IMR-90 (cell line): ENCODE measurements around the gene IQSEC1. TPM values are rescaled to one million over a fixed set of nuclear protein-coding genes. Genes with fewer than 3 reads are reported as not detected.

Experiments
- ATAC-seq: fragments of 200-7000 bp; cut with Tn5 transposase; 2 replicates; pipeline ENCODE4 v1.9.1; 2020; ENCODE audit warnings: low read depth, mild to moderate bottlenecking, moderate library complexity
- BruUV-seq: library from RNA; stranded (reverse); fragments of 400-500 nt; replicated peaks from 2 replicates; lab custom pipeline; 2021; lab: Mats Ljungman, UMichigan
- CTCF ChIA-PET: fragments of 300-600 bp; formaldehyde crosslinking; extraction: SDS; loops from one replicate; lab custom pipeline; 2021; ENCODE audit warnings: antibody characterized with exemption; lab: Yijun Ruan, JAX
- POLR2A ChIA-PET: fragments of 300-600 bp; sonication (Branson Sonifier 250); formaldehyde crosslinking; loops from one replicate; lab custom pipeline; 2022; ENCODE audit warnings: antibody characterized with exemption; ENCODE audit not compliant: unreplicated experiment; lab: Charles Lee
- DNase-seq: peaks from one replicate; pipeline ENCODE4 v3.0.0; 2013
- H2AFZ ChIP-seq: replicated peaks from 2 replicates; pipeline ENCODE3; 2013; ENCODE audit warnings: low read length, mild to moderate bottlenecking; ENCODE audit not compliant: poor library complexity
- H2AK5ac ChIP-seq: 2 replicates; pipeline ENCODE4 v1.6.1; 2013; ENCODE audit warnings: low read depth, low read length, inconsistent platforms
- H2AK9ac ChIP-seq: replicated peaks from 2 replicates; pipeline ENCODE3; 2013; ENCODE audit warnings: mild to moderate bottlenecking, low read depth, low read length, moderate library complexity; ENCODE audit not compliant: poor library complexity
- H2BK120ac ChIP-seq: 2 replicates; pipeline ENCODE4 v1.6.1; 2013; ENCODE audit warnings: low read depth, low read length, inconsistent platforms
- H2BK15ac ChIP-seq: 3 replicates; pipeline ENCODE4 v1.6.1; 2013; ENCODE audit warnings: low read depth, low read length, inconsistent platforms
- H2BK20ac ChIP-seq: 2 replicates; pipeline ENCODE4 v1.6.1; 2013; ENCODE audit warnings: low read depth, mild to moderate bottlenecking, inconsistent platforms, low read length, moderate library complexity
- H2BK5ac ChIP-seq: 2 replicates; pipeline ENCODE4 v1.6.1; 2013; ENCODE audit warnings: mild to moderate bottlenecking, low read depth, low read length, inconsistent platforms; ENCODE audit not compliant: poor library complexity, severe bottlenecking
- H3K14ac ChIP-seq: replicated peaks from 2 replicates; pipeline ENCODE4 v1.6.1; 2013; ENCODE audit warnings: low read depth, low read length, inconsistent platforms
- H3K18ac ChIP-seq: 2 replicates; pipeline ENCODE4 v1.6.1; 2013; ENCODE audit warnings: low read depth, low read length, control low read depth
- H3K23ac ChIP-seq: 2 replicates; pipeline ENCODE4 v1.6.1; 2013; ENCODE audit warnings: low read depth, low read length, inconsistent platforms
- H3K27ac ChIP-seq: 2 replicates; pipeline ENCODE4 v1.5.1; 2013; ENCODE audit warnings: mild to moderate bottlenecking, control low read depth, low read length; ENCODE audit not compliant: insufficient read depth
- H3K27me3 ChIP-seq: 2 replicates; pipeline ENCODE4 v1.6.1; 2013; ENCODE audit warnings: low read length; ENCODE audit not compliant: control insufficient read depth, insufficient read depth
- H3K36me3 ChIP-seq: 2 replicates; pipeline ENCODE4 v1.6.1; 2013; ENCODE audit warnings: low read length, mixed read lengths; ENCODE audit not compliant: control insufficient read depth, insufficient read depth
- H3K4ac ChIP-seq: 2 replicates; pipeline ENCODE4 v1.6.1; 2013; ENCODE audit warnings: low read depth, low read length, inconsistent platforms
- H3K4me1 ChIP-seq: 2 replicates; pipeline ENCODE4 v1.6.1; 2013; ENCODE audit warnings: low read length, mixed read lengths; ENCODE audit not compliant: control insufficient read depth, insufficient read depth
- H3K4me2 ChIP-seq: 2 replicates; pipeline ENCODE4 v1.6.1; 2013; ENCODE audit warnings: low read depth, mild to moderate bottlenecking, control low read depth, low read length, moderate library complexity
- H3K4me3 ChIP-seq: 2 replicates; pipeline ENCODE4 v1.5.1; 2013; ENCODE audit warnings: low read depth, mild to moderate bottlenecking, control low read depth, low read length, moderate library complexity; ENCODE audit not compliant: insufficient read depth
- H3K56ac ChIP-seq: 2 replicates; pipeline ENCODE4 v1.6.1; 2013; ENCODE audit warnings: low read length, inconsistent platforms; ENCODE audit not compliant: insufficient read depth; ENCODE audit errors: extremely low read depth
- H3K79me1 ChIP-seq, 2 experiments: 2 replicates each; pipeline ENCODE4 v1.6.1; 2013; ENCODE audit warnings: low read length in 2 of 2, inconsistent platforms in 1 of 2, low read depth in 1 of 2
- H3K9ac ChIP-seq: 2 replicates; pipeline ENCODE4 v1.6.1; 2013; ENCODE audit warnings: low read depth, low read length, control low read depth
- H3K9me1 ChIP-seq: 2 replicates; pipeline ENCODE4 v1.6.1; 2013; ENCODE audit warnings: low read length, inconsistent platforms; ENCODE audit not compliant: insufficient read depth
- H3K9me3 ChIP-seq: 2 replicates; pipeline ENCODE4 v1.6.1; 2013; ENCODE audit warnings: low read length; ENCODE audit not compliant: control insufficient read depth, insufficient read depth
- H4K20me1 ChIP-seq: 2 replicates; pipeline ENCODE4 v1.6.1; 2013; ENCODE audit warnings: low read length, inconsistent platforms; ENCODE audit not compliant: insufficient read depth
- H4K5ac ChIP-seq: 2 replicates; pipeline ENCODE4 v1.6.1; 2013; ENCODE audit warnings: mild to moderate bottlenecking, low read depth, low read length, control low read depth
- H4K8ac ChIP-seq, 2 experiments: 2 replicates each; pipeline ENCODE4 v1.6.1; 2013; ENCODE audit warnings: low read depth in 2 of 2, low read length in 2 of 2, control low read depth in 1 of 2, inconsistent platforms in 1 of 2
- H4K91ac ChIP-seq: 2 replicates; pipeline ENCODE4 v1.6.1; 2013; ENCODE audit warnings: low read depth, low read length, inconsistent platforms; ENCODE audit not compliant: insufficient read depth
- BHLHE40 ChIP-seq: fragments of 150-350 bp; IDR thresholded peaks from 2 replicates; pipeline ENCODE4 v1.6.1; 2016; ENCODE audit warnings: mild to moderate bottlenecking, low read depth, low read length
- CEBPB ChIP-seq: IDR thresholded peaks from 2 replicates; pipeline ENCODE4 v1.6.1; 2012; ENCODE audit warnings: low read depth, low read length, improper control_type of control experiment
- CHD1 ChIP-seq: IDR thresholded peaks from 2 replicates; pipeline ENCODE4 v1.6.1; 2012; ENCODE audit warnings: low read depth, low read length, improper control_type of control experiment
- CTCF ChIP-seq: conservative IDR thresholded peaks from 2 replicates; pipeline ENCODE4 v1.5.1; 2012; ENCODE audit warnings: mild to moderate bottlenecking, low read depth, low read length, improper control_type of control experiment
- ELK1 ChIP-seq: fragments of 150-350 bp; IDR thresholded peaks from 2 replicates; pipeline ENCODE4 v1.6.1; 2016; ENCODE audit warnings: low read depth, mild to moderate bottlenecking, low read length, moderate library complexity, borderline replicate concordance
- FOS ChIP-seq: fragments of 150-350 bp; IDR thresholded peaks from 2 replicates; pipeline ENCODE4 v1.6.1; 2016; ENCODE audit warnings: low read depth, low read length
- MAFK ChIP-seq: IDR thresholded peaks from 2 replicates; pipeline ENCODE4 v1.6.1; 2012; ENCODE audit warnings: low read depth, low read length, improper control_type of control experiment
- MXI1 ChIP-seq: IDR thresholded peaks from 2 replicates; pipeline ENCODE4 v1.6.1; 2012; ENCODE audit warnings: low read depth, mild to moderate bottlenecking, low read length, moderate library complexity, borderline replicate concordance
- NFE2L2 ChIP-seq: fragments of 150-350 bp; IDR thresholded peaks from 2 replicates; pipeline ENCODE4 v1.6.1; 2016; ENCODE audit warnings: low read depth, mild to moderate bottlenecking, low read length
- POLR2A ChIP-seq: IDR thresholded peaks from 2 replicates; pipeline ENCODE4 v1.6.1; 2012; ENCODE audit warnings: mild to moderate bottlenecking, low read depth, low read length
- RAD21 ChIP-seq: IDR thresholded peaks from 2 replicates; pipeline ENCODE4 v1.6.1; 2012; ENCODE audit warnings: low read length, improper control_type of control experiment
- RCOR1 ChIP-seq: IDR thresholded peaks from 2 replicates; pipeline ENCODE4 v1.6.1; 2012; ENCODE audit warnings: mild to moderate bottlenecking, low read length, improper control_type of control experiment; ENCODE audit not compliant: insufficient replicate concordance
- RFX5 ChIP-seq: IDR thresholded peaks from 2 replicates; pipeline ENCODE4 v1.8.0; 2012; ENCODE audit warnings: low read depth, mild to moderate bottlenecking, low read length, moderate library complexity
- SMC3 ChIP-seq: fragments of 150-350 bp; IDR thresholded peaks from 2 replicates; pipeline ENCODE4 v1.6.1; 2016; ENCODE audit warnings: low read depth, mild to moderate bottlenecking, antibody characterized with exemption, low read length, moderate library complexity
- USF2 ChIP-seq: fragments of 150-350 bp; IDR thresholded peaks from 2 replicates; pipeline ENCODE4 v1.6.1; 2017; ENCODE audit warnings: mild to moderate bottlenecking, antibody characterized with exemption, low read length, low read depth
- WGBS, 2 experiments: methylation state at CpG; one replicate each; pipeline versions ENCODE4 v1.1.5 to v1.1.7; 2013; ENCODE audit warnings: missing lambda C conversion rate in 2 of 2; ENCODE audit not compliant: insufficient read length in 1 of 2; ENCODE audit errors: extremely low coverage in 2 of 2; 5-methylcytosine and 5-hydroxymethylcytosine counted together
- dilution Hi-C: fragments of 300-500 bp; cut with HindIII; formaldehyde crosslinking; loops from one replicate; pipeline ENCODE4 v1.14.3; 2018; ENCODE audit warnings: low sequenced_read_pairs; ENCODE audit not compliant: unreplicated experiment
- in situ Hi-C: fragments of 300-500 bp; cut with MboI; formaldehyde crosslinking; loops from 3 replicates; pipeline ENCODE4 v1.14.3; 2019; ENCODE audit warnings: low sequenced_read_pairs, inconsistent platforms, mixed read lengths
- intact Hi-C: fragments of 100-400 bp; cut with micrococcal nuclease; formaldehyde crosslinking; loops from 2 replicates; pipeline ENCODE4 v1.10.0; 2022
- polyA plus RNA-seq, 3 experiments: library from polyadenylated mRNA; depleted of rRNA; stranded (reverse); fragments of >200 nt; gene quantifications; 2 replicates each; pipeline ENCODE4 v1.2.3, GENCODE V29; 2012; ENCODE audit warnings: low replicate concordance in 1 of 3
- total RNA-seq: library from RNA; depleted of rRNA; stranded (reverse); fragments of >200 nt; gene quantifications from 2 replicates; pipeline ENCODE4 v1.2.3, GENCODE V29; 2012

The IQSEC1 gene
- total and polyA plus RNA-seq, 2 of the 4 experiments (the other 2 are of a cell fraction): 5.9 to 11.9 TPM

- Histone ChIP-seq H2BK20ac (no peak overlapping the region), H3K9ac (no peak overlapping the region), H3K27me3 (peaks cover 11% of the 10 kb centered on the region), H3K9me1 (no peaks in the 10 kb centered on the region), H3K79me1 (no peaks in the 10 kb centered on the region), H3K36me3 (no peaks in the 10 kb centered on the region), H3K56ac (no peak overlapping the region), H2AFZ (no peak overlapping the region), H3K14ac (no peak overlapping the region), H3K4me2 (no peak overlapping the region), H4K20me1 (no peaks in the 10 kb centered on the region), H3K4me1 (no peaks in the 10 kb centered on the region), H2AK9ac (no peak overlapping the region), H3K23ac (no peak overlapping the region), H3K27ac (no peak overlapping the region), H2BK120ac (no peak overlapping the region), H3K4me3 (no peak overlapping the region), H2AK5ac (no peak overlapping the region), H4K91ac (no peak overlapping the region), H4K5ac (no peak overlapping the region), H3K9me3 (no peaks in the 10 kb centered on the region), H2BK15ac (no peak overlapping the region), H3K18ac (no peak overlapping the region), H4K8ac (no peak overlapping the region), H2BK5ac (no peak overlapping the region), H3K4ac (no peak overlapping the region)
- ChIA-PET CTCF (no interaction called here), POLR2A (no interaction called here)
- no peak for DNase-seq
- dilution Hi-C loops: no loop called here
- no TSS peak for BruUV-seq
- ATAC-seq: no peak
- WGBS, 2 experiments: 56% methylated on average over 10 of the region's 16 CpGs; no CpG with 5 or more reads in 1 of the 2 experiments
- intact Hi-C loops: no loop called here
- in situ Hi-C loops: no loop called here
- TF ChIP-seq RFX5 (no peak), CHD1 (no peak), USF2 (no peak), CTCF (no peak), FOS (no peak), CEBPB (no peak), RAD21 (no peak), POLR2A (no peak), NFE2L2 (no peak), SMC3 (no peak), MXI1 (no peak), ELK1 (no peak), RCOR1 (no peak), BHLHE40 (no peak), MAFK (no peak)
Observed at GRCh38 chr3:13112521-13113345, 39.5 kb upstream of the IQSEC1 start.
